CD4-positive, alpha-beta T cell treated with Interleukin-21 for 1 hour (primary cell): Measurements from ENCODE around the gene NAALADL2.
"Not testable (repeated sequence)": the region's sequence is repeated elsewhere in the genome, so short reads cannot be mapped to it uniquely, and the experiment has no call there.

Experiments used
- DNase-seq: peaks from one replicate; pipeline ENCODE4 v3.0.0-alpha.2; 2020

NAALADL2 gene

GRCh38 chr3:175329373-175329772 lies 470.2 kb downstream of the NAALADL2 start:
- DNase-seq, result no peak

GRCh38 chr3:175335229-175335628 lies 476.1 kb downstream of the NAALADL2 start:
- DNase-seq, result no peak

GRCh38 chr3:175336406-175337133 lies 477.4 kb downstream of the NAALADL2 start:
- no peak for DNase-seq

GRCh38 chr3:175337631-175338030 lies 478.5 kb downstream of the NAALADL2 start:
- DNase-seq, result no peak

GRCh38 chr3:175338775-175339535 lies 479.8 kb downstream of the NAALADL2 start:
- no peak for DNase-seq

- no peak for DNase-seq
These were observed 481.3 kb downstream of the NAALADL2 start for GRCh38 chr3:175340338-175341015.

GRCh38 chr3:175342196-175342595 lies 483.1 kb downstream of the NAALADL2 start:
- DNase-seq, result no peak

- no peak for DNase-seq
These were observed 484.8 kb downstream of the NAALADL2 start for GRCh38 chr3:175343946-175344345.

- DNase-seq, result no peak
These were observed 487.6 kb downstream of the NAALADL2 start for GRCh38 chr3:175346573-175347356.

- DNase-seq, result no peak
These were observed 490.0 kb downstream of the NAALADL2 start for GRCh38 chr3:175349168-175349567.

GRCh38 chr3:175355801-175356335 lies 496.7 kb downstream of the NAALADL2 start:
- no peak for DNase-seq

- DNase-seq, result no peak
These were observed 497.8 kb downstream of the NAALADL2 start for GRCh38 chr3:175356899-175357324.

GRCh38 chr3:175357758-175358157 lies 498.6 kb downstream of the NAALADL2 start:
- DNase-seq, result no peak

- DNase-seq, result no peak
These were observed 499.8 kb downstream of the NAALADL2 start for GRCh38 chr3:175358935-175359334.

- not testable (repeated sequence) for DNase-seq
These were observed 511.3 kb downstream of the NAALADL2 start for GRCh38 chr3:175370426-175370825.

- not testable (repeated sequence) for DNase-seq
These were observed 512.1 kb downstream of the NAALADL2 start for GRCh38 chr3:175371187-175371586.

GRCh38 chr3:175374705-175375104 lies 515.6 kb downstream of the NAALADL2 start:
- DNase-seq, result no peak

- no peak for DNase-seq
These were observed 519.2 kb downstream of the NAALADL2 start for GRCh38 chr3:175378348-175378747.

GRCh38 chr3:175381685-175382084 lies 522.6 kb downstream of the NAALADL2 start:
- DNase-seq, result no peak

- no peak for DNase-seq
These were observed 524.2 kb downstream of the NAALADL2 start for GRCh38 chr3:175383371-175383770.

- DNase-seq, result no peak
These were observed 524.7 kb downstream of the NAALADL2 start for GRCh38 chr3:175383813-175384212.

GRCh38 chr3:175384569-175384968 lies 525.4 kb downstream of the NAALADL2 start:
- no peak for DNase-seq

GRCh38 chr3:175386630-175387029 lies 527.5 kb downstream of the NAALADL2 start:
- no peak for DNase-seq
